Endothelial cell of umbilical vein (primary cell): Measurements from ENCODE around the gene LIN7A.

Experiments
- EZH2 ChIP-seq: IDR thresholded peaks from 2 replicates; pipeline ENCODE4 v1.6.1; 2012; ENCODE audit warnings: borderline replicate concordance, low read depth, mild to moderate bottlenecking, moderate library complexity, low read length, inconsistent platforms; ENCODE audit not compliant: severe bottlenecking
- FOS ChIP-seq: IDR thresholded peaks from 2 replicates; pipeline ENCODE4 v1.6.1; 2011; ENCODE audit warnings: mild to moderate bottlenecking, low read length, moderate library complexity, borderline replicate concordance; ENCODE audit not compliant: insufficient read depth
- JUN ChIP-seq: IDR thresholded peaks from 2 replicates; pipeline ENCODE4 v1.6.1; 2011; ENCODE audit warnings: borderline replicate concordance, low read depth; ENCODE audit not compliant: insufficient read length, insufficient read depth
- MYC ChIP-seq: IDR thresholded peaks from one replicate; pipeline ENCODE4 v1.6.1; 2011; ENCODE audit warnings: mild to moderate bottlenecking, low read depth, low read length
- POLR2A ChIP-seq: IDR thresholded peaks from 2 replicates; pipeline ENCODE4 v1.6.1; 2012; ENCODE audit warnings: low read depth, mild to moderate bottlenecking, control low read depth, low read length
- POLR2AphosphoS5 ChIP-seq: IDR thresholded peaks from 2 replicates; pipeline ENCODE4 v1.6.1; 2012; ENCODE audit warnings: low read depth, mild to moderate bottlenecking, control low read depth, low read length, moderate library complexity; ENCODE audit not compliant: insufficient read depth
- TF ChIP-seq, protein P1 (sequence below), 2 donors: IDR thresholded peaks; 1 replicate in 1 of 2; 2 replicates in 1 of 2; pipeline ENCODE4 v1.5.1; 2011; ENCODE audit warnings: low read length in 2 of 2, mild to moderate bottlenecking in 2 of 2, moderate library complexity in 2 of 2, control low read depth in 1 of 2, inconsistent platforms in 1 of 2, low read depth in 1 of 2; ENCODE audit not compliant: insufficient read depth in 1 of 2; ENCODE audit errors: extremely low read depth in 1 of 2
- TF ChIP-seq, protein P2 (sequence below): IDR thresholded peaks from 2 replicates; pipeline ENCODE4 v1.6.1; 2011; ENCODE audit not compliant: insufficient read depth, insufficient read length

GRCh38 chr12:80925237-80925636 lies 12.5 kb downstream of the LIN7A start:
- TF ChIP-seq, protein P1, sequence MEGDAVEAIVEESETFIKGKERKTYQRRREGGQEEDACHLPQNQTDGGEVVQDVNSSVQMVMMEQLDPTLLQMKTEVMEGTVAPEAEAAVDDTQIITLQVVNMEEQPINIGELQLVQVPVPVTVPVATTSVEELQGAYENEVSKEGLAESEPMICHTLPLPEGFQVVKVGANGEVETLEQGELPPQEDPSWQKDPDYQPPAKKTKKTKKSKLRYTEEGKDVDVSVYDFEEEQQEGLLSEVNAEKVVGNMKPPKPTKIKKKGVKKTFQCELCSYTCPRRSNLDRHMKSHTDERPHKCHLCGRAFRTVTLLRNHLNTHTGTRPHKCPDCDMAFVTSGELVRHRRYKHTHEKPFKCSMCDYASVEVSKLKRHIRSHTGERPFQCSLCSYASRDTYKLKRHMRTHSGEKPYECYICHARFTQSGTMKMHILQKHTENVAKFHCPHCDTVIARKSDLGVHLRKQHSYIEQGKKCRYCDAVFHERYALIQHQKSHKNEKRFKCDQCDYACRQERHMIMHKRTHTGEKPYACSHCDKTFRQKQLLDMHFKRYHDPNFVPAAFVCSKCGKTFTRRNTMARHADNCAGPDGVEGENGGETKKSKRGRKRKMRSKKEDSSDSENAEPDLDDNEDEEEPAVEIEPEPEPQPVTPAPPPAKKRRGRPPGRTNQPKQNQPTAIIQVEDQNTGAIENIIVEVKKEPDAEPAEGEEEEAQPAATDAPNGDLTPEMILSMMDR (IDR thresholded peaks at IDR 0.05; ENCODE audit: extremely low read depth in 1 of 2, insufficient read depth in 1 of 2, low read depth in 1 of 2, low read length in 2 of 2), result no peak
- TF ChIP-seq POLR2AphosphoS5, result no peak
- TF ChIP-seq EZH2, result no peak
- no peak for TF ChIP-seq MYC
- TF ChIP-seq, protein P2, sequence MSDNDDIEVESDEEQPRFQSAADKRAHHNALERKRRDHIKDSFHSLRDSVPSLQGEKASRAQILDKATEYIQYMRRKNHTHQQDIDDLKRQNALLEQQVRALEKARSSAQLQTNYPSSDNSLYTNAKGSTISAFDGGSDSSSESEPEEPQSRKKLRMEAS, result no peak
- no peak for TF ChIP-seq JUN
- no peak for TF ChIP-seq POLR2A
- TF ChIP-seq FOS, result no peak
